HG03159 (cell line): ENCODE results near the gene TMEM196.

ENCODE experiments used
- ATAC-seq: cut with Tn5 transposase; IDR thresholded peaks from one replicate; pipeline ENCODE4 v1.9.1; 2021; ENCODE audit warnings: mild to moderate bottlenecking, moderate library complexity; ENCODE audit not compliant: unreplicated experiment

Gene TMEM196

GRCh38 chr7:19772841-19773760, at the start of gene TMEM196:
TMEM196 (minus strand) TSS chr7:19773617; CDS start chr7:19772696, 921 bp downstream.
- ATAC-seq, result no peak

GRCh38 chr7:19816128-19816527, 42.7 kb upstream of the TMEM196 start:
- no peak for ATAC-seq

GRCh38 chr7:19815546-19815945, 42.1 kb upstream of the TMEM196 start:
- ATAC-seq, result no peak

- no peak for ATAC-seq
Measured at GRCh38 chr7:19814776-19815175, 41.4 kb upstream of the TMEM196 start.

- no peak for ATAC-seq
Measured at GRCh38 chr7:19811386-19811785, 38.0 kb upstream of the TMEM196 start.

DNA sequence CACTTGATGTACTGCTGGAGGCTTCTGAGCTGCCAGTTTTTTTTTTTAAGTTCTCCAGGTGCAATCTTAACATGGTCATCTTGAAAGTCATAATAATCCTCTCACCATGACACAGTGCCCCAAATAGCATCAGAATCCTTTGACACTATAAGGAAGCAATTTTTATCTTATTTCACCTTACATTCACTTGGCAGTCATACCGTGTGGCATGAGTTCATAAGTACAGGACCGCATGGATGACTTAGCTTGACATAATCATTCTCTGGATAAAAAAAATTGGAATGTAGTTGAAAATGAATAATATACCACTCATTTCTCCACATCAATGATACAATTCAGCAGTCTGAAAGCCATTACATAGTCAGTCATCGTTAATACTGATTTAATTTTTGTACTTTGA, 25.6 kb upstream of the TMEM196 start:
- ATAC-seq, result no peak

- no peak for ATAC-seq
Measured at GRCh38 chr7:19783541-19783940, 10.1 kb upstream of the TMEM196 start.

DNA sequence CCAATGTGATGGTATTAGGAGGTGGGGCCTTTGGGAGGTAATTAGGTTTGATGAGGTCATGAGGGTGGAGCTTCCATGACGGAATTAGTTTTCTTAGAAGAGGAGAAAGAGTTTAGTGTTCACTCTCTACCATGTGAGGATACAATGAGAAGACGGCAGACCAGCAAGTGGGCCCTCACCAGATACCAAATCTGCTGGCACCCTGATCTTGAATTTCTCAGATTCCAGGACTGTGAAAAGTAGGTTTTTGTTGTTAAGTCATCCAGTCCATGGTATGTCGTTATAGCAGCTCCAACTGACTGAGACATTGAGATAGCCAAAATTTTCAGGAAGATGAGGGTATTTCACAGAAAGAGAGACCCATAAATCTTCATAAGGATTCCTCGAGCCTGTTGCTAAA, 3.6 kb upstream of the TMEM196 start:
- ATAC-seq, result no peak

- ATAC-seq, result no peak
Measured at GRCh38 chr7:19775578-19775977, 2.2 kb upstream of the TMEM196 start.

- ATAC-seq, result no peak
Measured at GRCh38 chr7:19772306-19772705, 1.1 kb downstream of the TMEM196 start.

DNA sequence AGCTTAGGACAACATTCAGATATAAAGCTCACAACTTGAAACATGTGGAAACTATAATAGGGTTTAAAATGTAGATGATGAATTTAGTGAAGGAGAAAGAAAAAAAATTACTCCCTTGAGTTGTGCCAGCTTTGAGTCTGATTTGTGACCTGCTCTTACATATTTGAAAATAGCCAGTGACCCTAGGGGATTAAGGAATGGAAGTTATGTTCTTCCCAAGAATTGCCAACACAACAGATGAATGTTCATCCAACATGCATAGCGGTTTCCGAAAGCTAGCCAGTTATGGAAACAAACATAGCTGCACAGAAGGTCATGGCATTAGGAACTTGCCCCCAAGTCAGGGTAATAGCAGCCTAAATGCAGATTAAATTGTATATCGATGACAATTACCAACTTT, 10.8 kb downstream of the TMEM196 start:
- ATAC-seq, result no peak

- ATAC-seq, result no peak
Measured at GRCh38 chr7:19754521-19755116, 18.8 kb downstream of the TMEM196 start.

GRCh38 chr7:19752020-19752419, 21.4 kb downstream of the TMEM196 start:
- ATAC-seq, result no peak

DNA sequence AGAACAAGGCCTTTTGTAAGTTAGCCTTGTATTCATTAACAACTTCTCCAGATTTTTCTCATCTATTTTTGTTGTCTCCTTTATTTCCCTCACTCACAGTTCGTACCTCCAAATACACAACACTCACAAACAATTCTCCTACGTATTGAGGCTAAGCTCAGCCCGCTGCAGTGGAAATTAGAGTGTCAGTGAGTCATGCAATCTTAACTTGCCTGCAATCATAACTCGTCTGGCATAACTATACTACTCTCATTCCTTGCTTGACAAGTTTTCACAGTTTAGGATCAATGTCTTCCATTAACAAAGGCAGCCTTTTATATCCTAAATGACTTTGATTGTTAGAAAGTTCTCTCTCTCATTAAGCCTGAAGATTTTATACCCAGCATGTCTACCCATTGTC, 23.8 kb downstream of the TMEM196 start:
- ATAC-seq, result no peak

DNA sequence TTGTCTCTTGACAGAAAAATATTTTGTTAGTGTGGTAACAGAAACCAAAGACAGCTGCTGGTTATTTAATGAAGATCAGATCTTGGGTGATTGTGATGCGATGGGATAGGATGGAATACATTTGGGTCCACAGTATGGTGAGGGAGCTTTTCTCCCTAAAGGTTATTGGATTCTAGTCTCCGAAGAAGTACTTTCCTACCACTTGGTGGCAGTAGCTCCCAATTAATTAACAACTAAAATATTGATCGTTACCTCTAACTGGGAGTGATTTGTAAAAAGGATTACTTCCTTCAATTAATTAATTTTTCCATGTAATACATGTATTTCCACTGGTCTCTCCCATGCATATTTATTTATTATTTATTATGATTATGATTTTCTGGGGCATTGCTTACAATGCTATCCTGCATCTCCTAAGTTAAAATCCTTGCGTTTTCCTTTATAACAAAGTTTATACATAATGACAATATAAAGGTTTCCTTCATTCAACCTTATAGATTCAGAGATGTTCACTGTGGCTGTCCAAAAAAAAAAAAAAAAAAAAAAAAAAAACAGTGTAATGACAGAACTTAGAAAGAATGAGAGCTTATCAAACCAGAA, 25.6 kb downstream of the TMEM196 start:
- no peak for ATAC-seq

GRCh38 chr7:19744075-19744474, 29.3 kb downstream of the TMEM196 start:
- no peak for ATAC-seq

DNA sequence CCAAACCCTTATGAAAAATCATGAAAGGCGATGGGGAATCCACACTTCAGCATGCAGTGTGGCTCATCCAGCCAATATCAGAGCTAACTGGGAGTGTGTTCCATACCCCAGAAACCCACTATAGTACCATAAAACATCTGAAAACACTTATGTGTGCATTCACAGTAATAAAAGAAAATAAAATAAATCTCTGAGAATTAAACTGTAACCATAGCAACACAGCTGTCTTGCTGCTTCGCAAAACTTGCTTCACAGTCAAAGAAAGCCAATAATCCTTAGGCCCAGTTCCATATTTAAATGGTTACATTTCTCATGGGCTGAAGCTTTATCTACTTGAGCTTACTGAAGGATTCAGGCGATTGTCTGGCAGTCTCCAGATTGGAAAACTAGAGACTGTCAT, 44.7 kb downstream of the TMEM196 start:
- ATAC-seq, result no peak

GRCh38 chr7:19725770-19726169, 47.6 kb downstream of the TMEM196 start:
- no peak for ATAC-seq

DNA sequence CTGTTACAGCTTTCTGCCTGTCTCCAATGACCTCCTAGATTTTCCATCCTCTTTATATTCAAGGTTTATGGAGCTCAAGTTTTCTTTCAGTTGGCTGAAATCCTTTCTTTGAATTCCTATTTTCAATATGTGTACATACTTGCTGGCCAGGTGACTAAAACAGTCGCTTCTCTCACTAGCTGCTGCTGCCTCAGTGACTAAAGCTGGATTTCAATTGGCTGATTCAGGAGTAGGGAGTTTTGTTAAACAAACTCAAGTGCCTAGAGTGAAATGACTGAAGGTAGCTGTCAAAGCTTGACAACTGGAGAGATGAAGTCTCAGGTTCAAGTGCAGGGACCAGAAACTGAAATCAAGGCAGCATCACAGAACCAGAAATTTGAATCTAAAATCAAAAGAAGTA, 57.9 kb downstream of the TMEM196 start:
- no peak for ATAC-seq

DNA sequence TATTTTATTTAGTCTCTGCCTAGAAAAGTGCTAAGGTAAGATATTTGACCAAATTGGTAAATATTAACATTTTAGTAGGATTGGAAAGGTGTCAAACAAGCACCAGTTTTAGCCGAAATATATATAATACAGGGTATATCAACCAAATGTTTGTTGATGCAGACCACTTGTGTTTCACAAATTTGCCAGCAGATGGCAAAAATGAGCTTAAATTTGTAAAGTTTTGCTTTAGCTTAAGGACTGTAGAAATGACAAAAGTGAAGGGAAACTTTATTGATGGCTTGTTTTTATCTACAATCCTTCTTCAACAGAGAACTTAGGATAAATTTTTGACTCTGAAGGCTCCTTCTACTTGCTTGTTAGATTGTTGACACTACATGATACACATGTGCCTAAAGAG, 59.7 kb downstream of the TMEM196 start:
- ATAC-seq, result no peak

DNA sequence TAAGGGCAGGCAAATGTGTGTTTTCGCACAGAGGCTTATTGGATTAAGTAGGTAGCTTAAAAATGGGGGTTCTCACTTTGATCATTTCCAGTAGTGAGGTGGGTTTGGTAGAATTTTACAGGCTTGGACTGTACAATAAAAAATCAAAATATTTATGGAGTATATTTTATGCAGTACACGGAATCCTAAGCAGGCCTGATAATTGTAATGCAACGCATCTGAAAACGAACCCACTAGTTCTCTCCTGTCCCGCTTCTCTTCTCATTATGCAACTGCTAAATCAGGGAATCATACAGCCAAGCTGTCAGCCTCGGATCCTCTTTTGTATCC, 64.2 kb downstream of the TMEM196 start:
- ATAC-seq, result no peak
